ENCODE data around the gene SSU72.
"Not testable (repeated sequence)": the region's sequence is repeated elsewhere in the genome, so short reads cannot be mapped to it uniquely, and the experiment has no call there.

The SSU72 gene

GRCh38 chr1:1596493-1597274 lies 22.0 kb upstream of the SSU72 start:
- no peak for DNase-seq (ENCODE audit: low read depth, low spot score)

DNA sequence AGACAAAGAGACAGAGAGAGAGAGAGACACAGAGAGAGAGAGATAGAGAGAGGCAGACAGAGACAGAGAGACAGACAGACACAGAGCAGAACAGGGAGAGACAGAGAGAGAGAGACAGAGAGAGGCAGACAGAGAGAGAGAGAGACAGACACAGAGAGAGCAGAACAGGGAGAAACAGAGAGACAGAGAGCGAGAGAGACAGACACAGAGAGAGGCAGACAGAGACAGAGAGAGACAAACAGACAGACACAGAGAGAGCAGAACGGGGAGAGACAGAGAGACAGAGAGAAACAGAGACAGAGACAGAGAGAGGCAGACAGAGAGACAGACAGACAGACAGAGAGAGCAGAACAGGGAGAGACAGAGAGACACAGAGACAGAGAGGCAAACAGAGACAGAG lies 20.7 kb upstream of the SSU72 start:
- not testable (repeated sequence) for DNase-seq (ENCODE audit: low read depth, low spot score)

DNA sequence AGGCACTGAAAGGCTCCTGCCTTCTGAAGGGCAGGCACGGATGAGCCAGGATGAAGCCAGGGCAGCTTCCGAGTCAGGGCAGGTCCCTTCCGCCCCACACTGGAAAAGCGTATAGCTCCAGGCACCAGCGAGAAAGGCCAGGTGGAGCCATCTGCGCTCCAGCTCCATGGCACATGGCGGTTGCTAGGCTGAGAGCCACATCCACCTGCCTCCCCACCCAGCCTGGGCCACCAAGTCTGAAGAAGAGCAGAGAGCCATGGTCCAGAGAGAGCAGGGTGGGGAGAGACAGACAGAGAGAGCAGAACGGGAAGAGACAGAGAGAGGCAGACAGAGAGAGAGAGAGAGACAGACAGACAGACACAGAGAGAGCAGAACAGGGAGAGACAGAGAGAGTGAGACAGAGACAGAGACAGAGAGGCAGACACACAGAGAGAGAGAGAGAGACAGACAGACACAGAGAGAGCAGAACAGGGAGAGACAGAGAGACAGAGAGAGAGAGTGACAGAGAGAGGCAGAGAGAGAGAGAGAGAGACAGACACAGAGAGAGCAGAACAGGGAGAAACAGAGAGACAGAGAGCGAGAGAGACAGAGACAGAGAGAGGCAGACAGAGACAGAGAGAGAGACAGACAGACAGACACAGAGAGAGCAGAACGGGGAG lies 20.1 kb upstream of the SSU72 start:
- DNase-seq (ENCODE audit: low read depth, low spot score) = no peak

DNA sequence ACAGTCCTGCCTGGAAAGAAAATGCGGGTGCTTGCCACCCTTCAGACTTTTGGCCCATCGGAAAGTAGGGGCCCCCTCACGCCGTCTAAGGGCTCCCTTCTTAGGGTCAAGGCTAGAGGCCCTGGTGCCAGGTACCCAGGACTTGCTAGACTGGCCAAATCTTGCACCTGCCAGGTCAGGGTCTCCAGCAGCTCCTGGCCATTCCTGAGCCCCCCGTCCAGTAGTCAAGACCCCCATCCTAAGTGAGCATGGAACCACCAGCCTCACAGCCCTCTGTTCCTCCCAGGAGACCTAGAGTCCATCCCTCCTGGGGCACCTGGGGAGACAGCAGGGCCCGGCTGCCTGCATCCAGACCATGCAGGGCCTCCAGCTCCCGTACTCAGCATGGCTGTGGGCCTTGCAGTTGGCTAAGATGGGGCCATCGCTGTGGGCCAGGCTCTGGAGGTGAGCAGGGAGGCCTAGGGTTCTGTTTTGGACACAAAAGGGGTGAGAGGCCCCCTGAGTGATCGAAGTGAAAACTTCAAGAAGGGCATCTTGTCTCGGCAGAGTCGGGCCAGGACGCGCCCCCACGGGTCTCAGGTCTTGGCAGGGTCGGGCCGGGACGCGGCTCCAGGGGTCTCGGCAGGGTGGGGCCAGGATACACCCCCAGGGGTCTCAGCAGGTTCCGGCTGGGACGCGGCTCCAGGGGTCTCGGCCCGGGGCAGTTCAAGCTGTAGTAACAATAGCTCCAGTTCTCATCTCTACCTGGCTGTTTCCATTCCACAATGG lies 19.4 kb upstream of the SSU72 start:
- no peak for DNase-seq (ENCODE audit: low read depth, low spot score)

DNA sequence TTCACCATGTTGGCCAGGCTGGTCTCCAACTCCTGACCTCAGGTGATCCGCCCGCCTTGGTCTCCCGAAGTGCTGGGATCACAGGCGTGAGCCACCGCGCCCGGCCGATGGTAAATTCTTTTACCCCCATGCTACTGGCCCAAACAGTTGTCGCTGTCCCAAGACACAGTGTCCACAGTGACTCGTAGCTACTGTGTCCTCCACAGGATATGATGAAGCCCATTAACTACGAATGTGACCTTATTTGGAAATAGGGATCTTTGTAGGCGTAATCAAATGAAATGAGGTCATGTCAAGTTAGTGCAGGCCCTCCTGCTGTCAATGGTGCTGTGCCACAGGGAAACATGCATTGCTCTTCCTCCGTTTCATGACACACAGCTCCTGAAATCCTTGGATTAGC lies 16.8 kb upstream of the SSU72 start:
- DNase-seq (ENCODE audit: low read depth, low spot score) = no peak

GRCh38 chr1:1583347-1584010 lies 8.8 kb upstream of the SSU72 start:
- DNase-seq (ENCODE audit: low read depth, low spot score) = no peak

DNA sequence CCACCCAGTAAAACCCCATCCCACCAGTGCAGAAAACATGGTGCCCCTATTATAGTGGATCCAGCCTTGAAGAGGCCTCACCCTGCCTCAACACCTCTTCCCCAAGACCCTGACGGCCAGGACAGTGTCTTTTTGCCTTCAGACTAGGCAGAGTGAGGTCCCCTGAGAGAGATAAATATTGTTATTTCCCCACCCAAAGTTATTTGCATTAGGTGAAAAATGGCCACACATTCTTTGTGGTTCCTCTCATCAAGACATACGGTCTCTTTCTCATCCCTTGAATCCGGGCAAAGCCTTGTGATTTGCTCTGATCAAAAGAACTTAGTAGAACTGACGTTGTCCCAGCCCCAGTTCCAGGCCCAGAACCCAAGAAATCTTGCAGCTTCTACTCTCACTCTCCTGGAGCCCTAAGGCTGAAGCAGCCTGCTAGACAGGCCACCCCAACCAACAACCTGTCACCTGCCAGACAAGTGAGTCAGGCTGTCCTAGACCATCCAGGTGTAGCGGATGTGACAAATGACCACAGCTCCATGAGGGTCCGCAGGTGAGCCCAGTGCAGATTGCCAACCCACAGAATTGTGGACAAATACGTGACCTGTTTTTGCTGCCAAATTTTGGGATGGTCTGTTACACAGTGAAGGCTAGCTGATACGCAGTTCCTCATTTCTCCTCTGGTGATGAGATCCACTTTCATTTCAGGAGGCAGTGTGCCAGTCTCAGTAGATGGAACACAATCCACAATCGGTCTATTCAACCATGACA lies 8.1 kb upstream of the SSU72 start:
- no peak for DNase-seq (ENCODE audit: low read depth, low spot score)

- no peak for DNase-seq (ENCODE audit: low read depth, low spot score)
Measured at GRCh38 chr1:1578371-1578940, 3.8 kb upstream of the SSU72 start.

DNA sequence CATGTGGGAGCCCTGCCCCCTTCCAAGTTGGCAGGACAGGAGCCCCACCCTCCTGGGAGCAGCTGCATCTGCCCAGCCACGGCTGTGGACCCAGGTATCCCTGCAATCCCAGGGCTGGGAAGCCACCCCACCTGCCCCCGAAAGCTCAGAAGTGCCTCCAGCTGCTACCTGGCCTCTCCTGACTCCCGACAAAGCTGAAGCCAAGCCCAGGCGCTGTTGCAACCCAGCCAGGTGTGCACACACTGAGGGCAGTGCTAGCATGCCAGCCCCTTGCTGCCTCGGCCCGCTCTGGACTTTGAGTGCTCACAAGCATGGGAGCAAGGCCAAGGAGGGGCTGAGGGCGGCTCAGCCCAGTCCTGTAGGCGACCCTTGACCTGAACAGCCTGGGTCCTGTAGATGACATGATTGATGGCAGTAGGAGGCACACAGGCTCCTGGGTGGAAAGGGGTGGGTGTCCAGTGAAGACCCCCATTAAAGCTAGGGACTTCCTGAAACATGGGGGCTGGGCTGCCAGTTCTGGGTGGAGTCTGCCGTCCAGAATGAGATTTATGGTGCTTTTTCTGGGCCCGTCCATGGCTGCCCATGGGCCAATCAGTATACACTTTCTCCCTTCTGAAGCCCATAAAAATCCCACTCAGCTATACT lies 2.8 kb upstream of the SSU72 start:
- no peak for DNase-seq (ENCODE audit: low read depth, low spot score)

GRCh38 chr1:1573843-1574720 lies 581 bp downstream of the SSU72 start:
- DNase-seq (ENCODE audit: low read depth, low spot score) = no peak

- DNase-seq (ENCODE audit: low read depth, low spot score) = no peak
Measured at GRCh38 chr1:1569341-1569740, 5.3 kb downstream of the SSU72 start.

- no peak for DNase-seq (ENCODE audit: low read depth, low spot score)
Measured at GRCh38 chr1:1567891-1568291, 6.8 kb downstream of the SSU72 start.

DNA sequence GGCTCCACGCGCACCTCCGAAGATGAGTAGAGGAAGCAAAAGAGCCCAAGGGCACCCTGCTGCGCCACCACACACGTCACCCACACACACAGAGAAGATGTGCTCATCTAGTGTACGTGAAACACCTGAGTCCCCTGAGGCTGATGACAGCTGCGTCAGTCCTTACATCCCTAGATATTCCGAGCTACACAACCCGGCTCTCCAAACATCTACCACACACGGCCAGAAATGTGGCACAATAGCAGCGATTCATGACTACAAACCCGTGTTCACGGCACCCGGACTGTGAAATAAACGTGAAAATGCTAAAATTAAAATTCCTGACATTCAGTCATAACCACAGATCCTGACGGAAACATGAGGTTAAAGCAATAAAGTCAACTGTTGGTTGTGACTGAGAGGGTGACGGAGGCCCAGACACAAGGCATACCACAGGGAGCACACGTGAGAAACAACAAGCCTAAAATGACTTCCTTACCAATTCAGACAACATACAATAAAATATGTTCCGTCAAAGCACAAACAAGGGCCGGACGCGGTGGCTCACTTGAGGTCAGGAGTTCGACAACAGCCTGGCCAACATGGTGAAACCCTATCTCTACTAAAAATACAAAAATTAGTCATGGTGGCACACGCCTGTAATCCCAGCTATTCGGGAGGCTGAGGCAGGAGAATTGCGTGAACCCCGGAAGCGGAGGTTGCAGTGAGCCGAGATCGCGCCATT lies 7.3 kb downstream of the SSU72 start:
- DNase-seq (ENCODE audit: low read depth, low spot score) = no peak

DNA sequence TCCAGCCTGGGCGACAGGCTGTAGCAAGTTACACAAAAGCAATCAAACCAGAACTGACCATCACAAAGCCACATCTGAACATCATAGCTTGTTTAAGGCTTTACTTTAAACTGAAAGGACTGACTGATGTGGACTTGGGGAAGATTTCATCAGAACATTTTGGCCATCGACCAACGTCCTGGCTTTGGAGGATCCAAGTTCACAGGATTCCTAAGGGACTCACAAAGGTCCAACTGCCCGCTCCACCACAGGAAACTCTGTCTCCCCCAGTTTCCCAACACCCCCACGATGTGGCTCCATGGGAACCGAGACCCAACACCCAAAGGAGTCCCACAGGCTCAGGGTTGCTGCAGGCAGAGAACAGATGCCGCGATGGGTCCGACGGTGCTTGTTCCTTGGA lies 9.3 kb downstream of the SSU72 start:
- no peak for DNase-seq (ENCODE audit: low read depth, low spot score)

DNA sequence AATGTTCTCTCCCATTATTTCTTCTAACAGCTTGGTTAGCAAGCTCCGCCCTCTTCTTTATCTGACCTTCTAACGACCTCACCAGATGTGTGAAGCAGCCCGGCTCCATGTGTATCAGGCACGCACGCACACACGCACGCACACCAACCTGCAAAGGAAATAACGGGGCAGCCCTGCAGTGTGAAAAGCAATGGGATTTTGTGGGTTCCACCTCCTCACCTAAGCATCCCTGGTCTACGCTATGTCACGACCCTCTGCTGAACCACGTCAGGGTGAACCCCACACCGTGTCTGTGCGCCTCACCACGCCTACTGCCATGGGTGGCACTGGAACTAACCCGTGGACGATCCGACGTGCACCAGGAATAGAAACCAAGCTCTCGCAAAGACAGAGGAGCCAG lies 10.4 kb downstream of the SSU72 start:
- no peak for DNase-seq (ENCODE audit: low read depth, low spot score)

GRCh38 chr1:1563688-1564087 lies 11.0 kb downstream of the SSU72 start:
- no peak for DNase-seq (ENCODE audit: low read depth, low spot score)

- no peak for DNase-seq (ENCODE audit: low read depth, low spot score)
Measured at GRCh38 chr1:1562556-1563195, 12.0 kb downstream of the SSU72 start.

GRCh38 chr1:1561801-1562470 lies 12.7 kb downstream of the SSU72 start:
- no peak for DNase-seq (ENCODE audit: low read depth, low spot score)
